ENCODE data around the gene HTT. TPM values are rescaled to one million over a fixed set of nuclear protein-coding genes. Genes with fewer than 3 reads are reported as not detected.

HTT gene
- polyA plus RNA-seq, 1 donor (not counting 4 experiments of a cell fraction or from before 2014, with no cell fraction given): 16.2 TPM

DNA sequence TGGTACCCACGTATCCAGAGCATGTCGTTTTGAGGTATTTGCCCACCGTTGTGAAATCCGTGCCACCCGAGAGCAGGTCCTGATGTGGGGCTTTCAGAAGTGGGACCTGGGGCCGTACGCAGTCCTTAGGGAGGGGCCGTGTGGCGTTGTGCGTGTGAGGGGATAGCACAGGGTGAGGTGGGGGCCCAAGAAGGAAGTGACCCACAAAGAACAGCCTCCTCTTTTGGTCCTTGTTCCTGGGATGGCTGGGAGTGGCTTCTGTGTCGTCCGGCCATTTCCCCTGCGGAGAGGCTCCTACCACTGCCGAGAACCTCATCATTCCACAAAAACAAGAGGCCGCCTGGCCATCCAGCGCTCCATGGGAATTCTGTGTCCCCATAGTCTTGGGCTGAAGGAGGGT is 157.5 kb downstream of the HTT start:
- Histone ChIP-seq H3K9me3 (ENCODE audit: control insufficient read depth, low read depth, low read length) (no peaks in the 10 kb centered on the region), H3K9ac (ENCODE audit: control insufficient read depth, extremely low read depth, insufficient read depth, low read length) (no peak overlapping the region), H3K27me3 (ENCODE audit: control insufficient read depth, extremely low read depth, insufficient read depth, low read length) (no peaks in the 10 kb centered on the region), H3K79me2 (ENCODE audit: control insufficient read depth, insufficient read depth, low read length) (no peaks in the 10 kb centered on the region), H3K4me1 (ENCODE audit: control insufficient read depth, extremely low read depth, insufficient read depth, low read length) (no peaks in the 10 kb centered on the region), H3K9me1 (ENCODE audit: control insufficient read depth, extremely low read depth, insufficient read depth, low read length) (no peaks in the 10 kb centered on the region), H3K4me2 (ENCODE audit: control insufficient read depth, extremely low read depth, insufficient read depth, low read depth, low read length) (no peak overlapping the region), H3K36me3 (ENCODE audit: control insufficient read depth in 2 of 2, extremely low read depth in 1 of 2, insufficient read depth in 2 of 2, low read length in 2 of 2) (peaks cover 42% of the 10 kb centered on the region in 2 experiments), H3K27ac (ENCODE audit: control insufficient read depth, insufficient read depth, low read length) (no peak overlapping the region), H3K4me3 (ENCODE audit: control insufficient read depth in 2 of 3, extremely low read depth in 1 of 3, insufficient read depth in 2 of 3, low read depth in 1 of 3, low read length in 3 of 3) (no peak overlapping the region), H2AFZ (ENCODE audit: control insufficient read depth, low read length) (no peak overlapping the region), H4K20me1 (ENCODE audit: control insufficient read depth, extremely low read depth, insufficient read depth, low read length) (no peaks in the 10 kb centered on the region)
- TF ChIP-seq EZH2 (IDR thresholded peaks at IDR 0.05; ENCODE audit: low read length) (no peak), CTCF (optimal IDR thresholded peaks at IDR 0.05 in 1 of 3, IDR thresholded peaks at IDR 0.05 in 1 of 3, conservative IDR thresholded peaks at IDR 0.05 in 1 of 3; ENCODE audit: extremely low read depth in 1 of 3, insufficient read depth in 2 of 3, low read length in 3 of 3) (no peak)
- dilution Hi-C loops (cut with MboI; ENCODE audit: extremely low pct_ligation_motif_present, low sequenced_read_pairs): no loop called here
- DNase-seq (ENCODE audit: low read depth, low spot score) (no peak), FAIRE-seq (no peak)

DNA sequence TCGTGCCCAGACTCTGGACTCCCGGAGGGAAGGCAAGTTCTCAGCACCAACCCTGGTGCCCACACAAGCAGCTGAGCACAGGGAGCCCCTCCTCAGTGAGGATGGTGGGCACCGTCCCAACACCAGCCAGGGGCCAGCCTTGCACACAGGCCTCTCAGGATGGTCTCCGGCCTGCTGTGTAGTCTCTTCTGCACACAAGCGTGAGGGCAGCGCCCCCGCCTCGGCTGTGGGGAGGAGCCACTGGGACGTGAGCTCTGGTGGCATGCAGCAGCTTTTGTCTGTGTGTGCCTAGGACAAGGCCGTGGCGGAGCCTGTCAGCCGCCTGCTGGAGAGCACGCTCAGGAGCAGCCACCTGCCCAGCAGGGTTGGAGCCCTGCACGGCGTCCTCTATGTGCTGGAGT is 158.4 kb downstream of the HTT start:
- dilution Hi-C loops (cut with MboI; ENCODE audit: extremely low pct_ligation_motif_present, low sequenced_read_pairs): no loop called here
- Histone ChIP-seq H3K79me2 (ENCODE audit: control insufficient read depth, insufficient read depth, low read length) (no peaks in the 10 kb centered on the region), H3K9me3 (ENCODE audit: control insufficient read depth, low read depth, low read length) (no peaks in the 10 kb centered on the region), H3K9ac (ENCODE audit: control insufficient read depth, extremely low read depth, insufficient read depth, low read length) (no peak overlapping the region), H3K4me3 (ENCODE audit: control insufficient read depth in 2 of 3, extremely low read depth in 1 of 3, insufficient read depth in 2 of 3, low read depth in 1 of 3, low read length in 3 of 3) (no peak overlapping the region), H3K9me1 (ENCODE audit: control insufficient read depth, extremely low read depth, insufficient read depth, low read length) (no peaks in the 10 kb centered on the region), H3K4me1 (ENCODE audit: control insufficient read depth, extremely low read depth, insufficient read depth, low read length) (no peaks in the 10 kb centered on the region), H3K27ac (ENCODE audit: control insufficient read depth, insufficient read depth, low read length) (no peak overlapping the region), H2AFZ (ENCODE audit: control insufficient read depth, low read length) (no peak overlapping the region), H3K4me2 (ENCODE audit: control insufficient read depth, extremely low read depth, insufficient read depth, low read depth, low read length) (no peak overlapping the region), H3K27me3 (ENCODE audit: control insufficient read depth, extremely low read depth, insufficient read depth, low read length) (no peaks in the 10 kb centered on the region), H3K36me3 (ENCODE audit: control insufficient read depth in 2 of 2, extremely low read depth in 1 of 2, insufficient read depth in 2 of 2, low read length in 2 of 2) (peaks cover 42 to 44% of the 10 kb centered on the region in 2 experiments), H4K20me1 (ENCODE audit: control insufficient read depth, extremely low read depth, insufficient read depth, low read length) (no peaks in the 10 kb centered on the region)
- no peak for TF ChIP-seq CTCF (optimal IDR thresholded peaks at IDR 0.05 in 1 of 3, IDR thresholded peaks at IDR 0.05 in 1 of 3, conservative IDR thresholded peaks at IDR 0.05 in 1 of 3; ENCODE audit: extremely low read depth in 1 of 3, insufficient read depth in 2 of 3, low read length in 3 of 3)
- TF ChIP-seq EZH2 (IDR thresholded peaks at IDR 0.05; ENCODE audit: low read length): no peak
- DNase-seq (ENCODE audit: low read depth, low spot score) (no peak), FAIRE-seq (no peak)
